ENCODE measurements around the gene ATXN2L. TPM values are rescaled to one million over a fixed set of nuclear protein-coding genes. Genes with fewer than 3 reads are reported as not detected.
A peak's percentile ranks its signal among the peaks of the same experiment; 100 is the strongest.

The ATXN2L gene
- total RNA-seq, 5 donors from 2014 or later (not counting 1 experiment from before 2014, with no cell fraction given): 273 to 345 (median 281) TPM

GRCh38 chr16:28844226-28844885 is 21.6 kb downstream of the ATXN2L start:
- peak overlapping the region in 1 of 2 donors; percentile 39 for H3K27ac Mint-ChIP-seq
- peaks cover 14 to 29% of the 10 kb centered on the region in 2 experiments for H3K4me1 ChIP-seq (ENCODE audit: control insufficient read depth in 1 of 2, extremely low read depth in 1 of 2, insufficient read depth in 2 of 2, low read length in 2 of 2)

GRCh38 chr16:28845293-28845692 is 22.5 kb downstream of the ATXN2L start:
- no peaks in the 10 kb centered on the region for H3K9me3 ChIP-seq
- Mint-ChIP-seq H3K9me3 (no peaks in the 10 kb centered on the region), H3K36me3 (peaks cover 10% of the 10 kb centered on the region), H3K27ac (peak overlapping the region; percentile 39 to 89), H3K4me3 (peak overlapping the region; percentile 93 to 95 (median 94)), H3K27me3 (no peaks in the 10 kb centered on the region), H3K4me1 (peaks cover 20 to 37% (median 30%) of the 10 kb centered on the region in 3 donors)
- peaks cover 12 to 32% of the 10 kb centered on the region in 2 donors for H3K36me3 ChIP-seq (ENCODE audit: control insufficient read depth in 2 of 2, extremely low read depth in 1 of 2, insufficient read depth in 1 of 2, low read length in 1 of 2)
- peak in 3 of 35 experiments; percentile 9 to 48 (median 16) for DNase-seq
- ATAC-seq (replicated peaks in 1 of 4): no peak
- POLR2A ChIA-PET: interaction anchor here in 1 of 2 donors (0.5 kb wide), 1 partner anchor 65 kb away, joined by 4 read pairs; no protein-coding TSS in a partner anchor
- H3K27ac ChIP-seq (ENCODE audit: low read length): peak overlapping the region; percentile 71
- 55% methylated on average over 9 of the region's 10 CpGs for WGBS (ENCODE audit: insufficient coverage)
- CTCF ChIA-PET: interaction anchor here in 1 of 2 donors (2.0 kb wide), 1 partner anchor 23 kb away, joined by 7 read pairs; the partner anchor contains the start of gene ATXN2L
- H3K4me1 ChIP-seq (ENCODE audit: control insufficient read depth in 1 of 2, extremely low read depth in 1 of 2, insufficient read depth in 2 of 2, low read length in 2 of 2): peaks cover 14 to 29% of the 10 kb centered on the region in 2 experiments
- no peaks in the 10 kb centered on the region for H3K27me3 ChIP-seq (replicated peaks in 1 of 2; ENCODE audit: control insufficient read depth in 2 of 2, extremely low read depth in 1 of 2, insufficient read depth in 2 of 2, low read length in 1 of 2)
- H3K4me3 ChIP-seq (ENCODE audit: control insufficient read depth in 1 of 2, extremely low read depth in 1 of 2, low read length in 1 of 2): peak overlapping the region; percentile 82 to 95

More at GRCh38 chr16:28844226-28844885, 21.6 kb downstream of the ATXN2L start:
- Histone ChIP-seq H3K27me3 (replicated peaks in 1 of 2; ENCODE audit: control insufficient read depth in 2 of 2, extremely low read depth in 1 of 2, insufficient read depth in 2 of 2, low read length in 1 of 2) (no peaks in the 10 kb centered on the region), H3K36me3 (ENCODE audit: control insufficient read depth in 2 of 2, extremely low read depth in 1 of 2, insufficient read depth in 1 of 2, low read length in 1 of 2) (peaks cover 12 to 32% of the 10 kb centered on the region in 2 donors), H3K4me3 (ENCODE audit: control insufficient read depth in 1 of 2, extremely low read depth in 1 of 2, low read length in 1 of 2) (no peak overlapping the region), H3K27ac (ENCODE audit: low read length) (no peak overlapping the region), H3K9me3 (no peaks in the 10 kb centered on the region)
- no peaks in the 10 kb centered on the region for H3K9me3 Mint-ChIP-seq
- no peak for DNase-seq
- H3K36me3 Mint-ChIP-seq: peaks cover 10% of the 10 kb centered on the region
- no peaks in the 10 kb centered on the region for H3K27me3 Mint-ChIP-seq
- ChIA-PET POLR2A (interaction anchor here in 1 of 2 donors (0.5 to 0.6 kb wide), 3 partner anchors 12 to 16 kb away, joined by 5 to 16 read pairs (median 6); no protein-coding TSS in a partner anchor), CTCF (no interaction called here)
- peaks cover 20 to 37% (median 30%) of the 10 kb centered on the region in 3 donors for H3K4me1 Mint-ChIP-seq
- WGBS (ENCODE audit: insufficient coverage): 95% methylated on average over 19 of the region's 19 CpGs
- no peak for ATAC-seq (replicated peaks in 1 of 4)
- peak overlapping the region; percentile 93 to 95 (median 94) for H3K4me3 Mint-ChIP-seq

- H3K4me1 ChIP-seq (ENCODE audit: control insufficient read depth in 1 of 2, extremely low read depth in 1 of 2, insufficient read depth in 2 of 2, low read length in 2 of 2): peaks cover 14 to 29% of the 10 kb centered on the region in 2 experiments
- peaks cover 20 to 37% (median 30%) of the 10 kb centered on the region in 3 donors for H3K4me1 Mint-ChIP-seq
- H3K9me3 Mint-ChIP-seq: no peaks in the 10 kb centered on the region
- no peak for ATAC-seq (replicated peaks in 1 of 4)
- ChIA-PET POLR2A (no interaction called here), CTCF (interaction anchor here in 1 of 2 donors (1.2 to 2.0 kb wide), 5 partner anchors 17 to 143 kb away, joined by 3 to 13 read pairs (median 7); partner anchors contain the start of genes ATXN2L and NFATC2IP)
- peaks cover 10% of the 10 kb centered on the region for H3K36me3 Mint-ChIP-seq
- WGBS (ENCODE audit: insufficient coverage): under 1% methylated on average over 16 of the region's 16 CpGs
- peaks cover 12 to 32% of the 10 kb centered on the region in 2 donors for H3K36me3 ChIP-seq (ENCODE audit: control insufficient read depth in 2 of 2, extremely low read depth in 1 of 2, insufficient read depth in 1 of 2, low read length in 1 of 2)
- H3K9me3 ChIP-seq: no peaks in the 10 kb centered on the region
- H3K4me3 ChIP-seq (ENCODE audit: control insufficient read depth in 1 of 2, extremely low read depth in 1 of 2, low read length in 1 of 2): peak overlapping the region; percentile 82 to 95
- no peak for DNase-seq
- H3K4me3 Mint-ChIP-seq: peak overlapping the region; percentile 93 to 95 (median 94)
- peak overlapping the region; percentile 89 to 96 for H3K27ac Mint-ChIP-seq
- H3K27ac ChIP-seq (ENCODE audit: low read length): peak overlapping the region; percentile 71
- no peaks in the 10 kb centered on the region for H3K27me3 Mint-ChIP-seq
- no peaks in the 10 kb centered on the region for H3K27me3 ChIP-seq (replicated peaks in 1 of 2; ENCODE audit: control insufficient read depth in 2 of 2, extremely low read depth in 1 of 2, insufficient read depth in 2 of 2, low read length in 1 of 2)
Observed at GRCh38 chr16:28845761-28846079, 22.9 kb downstream of the ATXN2L start.

- peak; percentile 94 to 98 (median 95) for ATAC-seq (replicated peaks in 1 of 4)
- peaks cover 10% of the 10 kb centered on the region for H3K36me3 Mint-ChIP-seq
Observed at GRCh38 chr16:28846080-28846932, 23.5 kb downstream of the ATXN2L start, which contains the start of gene TUFM. TSS of gene TUFM (minus strand) at chr16:28846348. CDS start at chr16:28846269, 79 bp downstream.

GRCh38 chr16:28846933-28847273 is 24.1 kb downstream of the ATXN2L start:
- no peaks in the 10 kb centered on the region for H3K9me3 ChIP-seq
- H3K27ac ChIP-seq (ENCODE audit: low read length): peak overlapping the region; percentile 71
- DNase-seq (no peak), ATAC-seq (replicated peaks in 1 of 4) (peak; percentile 1 to 2 (median 1))
- Mint-ChIP-seq H3K4me1 (peaks cover 20 to 37% (median 30%) of the 10 kb centered on the region in 3 donors), H3K27me3 (no peaks in the 10 kb centered on the region), H3K4me3 (peak overlapping the region; percentile 93 to 95 (median 94)), H3K27ac (peak overlapping the region; percentile 89 to 96), H3K9me3 (no peaks in the 10 kb centered on the region), H3K36me3 (peaks cover 10% of the 10 kb centered on the region)
- H3K36me3 ChIP-seq (ENCODE audit: control insufficient read depth in 2 of 2, extremely low read depth in 1 of 2, insufficient read depth in 1 of 2, low read length in 1 of 2): peaks cover 12 to 30% of the 10 kb centered on the region in 2 donors
- peaks cover 14 to 29% of the 10 kb centered on the region in 2 experiments for H3K4me1 ChIP-seq (ENCODE audit: control insufficient read depth in 1 of 2, extremely low read depth in 1 of 2, insufficient read depth in 2 of 2, low read length in 2 of 2)
- ChIA-PET POLR2A (interaction anchor here in 1 of 2 donors (0.7 kb wide), 1 partner anchor 25 kb away, joined by 3 read pairs; no protein-coding TSS in a partner anchor), CTCF (interaction anchor here (0.6 to 1.8 kb wide), 8 partner anchors 9 to 141 kb away, joined by 3 to 13 read pairs (median 6); partner anchors contain the start of genes ATXN2L (in 1 of the 2) and NFATC2IP (in 1 of the 2))
- H3K27me3 ChIP-seq (replicated peaks in 1 of 2; ENCODE audit: control insufficient read depth in 2 of 2, extremely low read depth in 1 of 2, insufficient read depth in 2 of 2, low read length in 1 of 2): no peaks in the 10 kb centered on the region
- peak overlapping the region; percentile 82 to 95 for H3K4me3 ChIP-seq (ENCODE audit: control insufficient read depth in 1 of 2, extremely low read depth in 1 of 2, low read length in 1 of 2)
- 18% methylated on average over 4 of the region's 5 CpGs for WGBS (ENCODE audit: insufficient coverage)

More at GRCh38 chr16:28846080-28846932, 23.5 kb downstream of the ATXN2L start, which contains the start of gene TUFM:
- Mint-ChIP-seq H3K4me3 (peak within 1 kb of the TSS; percentile 93 to 95 (median 94)), H3K9me3 (no peaks in the 10 kb centered on the region), H3K4me1 (peaks cover 20 to 37% (median 30%) of the 10 kb centered on the region in 3 donors), H3K27me3 (no peaks in the 10 kb centered on the region), H3K27ac (peak within 1 kb of the TSS; percentile 89 to 96)
- ChIA-PET CTCF (interaction anchor here in 1 of 2 donors (1.2 to 2.0 kb wide), 6 partner anchors 17 to 142 kb away, joined by 3 to 13 read pairs (median 8); partner anchors contain the start of genes ATXN2L and NFATC2IP), POLR2A (interaction anchor here in 1 of 2 donors (0.6 to 0.7 kb wide), 2 partner anchors 25 to 1531 kb away, joined by 3 to 19 read pairs; no protein-coding TSS in a partner anchor)
- H3K4me1 ChIP-seq (ENCODE audit: control insufficient read depth in 1 of 2, extremely low read depth in 1 of 2, insufficient read depth in 2 of 2, low read length in 2 of 2): peaks cover 14 to 29% of the 10 kb centered on the region in 2 experiments
- peak; percentile 94 to 99 (median 98) for DNase-seq
- H3K27ac ChIP-seq (ENCODE audit: low read length): peak within 1 kb of the TSS; percentile 71
- no peaks in the 10 kb centered on the region for H3K27me3 ChIP-seq (replicated peaks in 1 of 2; ENCODE audit: control insufficient read depth in 2 of 2, extremely low read depth in 1 of 2, insufficient read depth in 2 of 2, low read length in 1 of 2)
- peak within 1 kb of the TSS; percentile 82 to 95 for H3K4me3 ChIP-seq (ENCODE audit: control insufficient read depth in 1 of 2, extremely low read depth in 1 of 2, low read length in 1 of 2)
- peaks cover 12 to 32% of the 10 kb centered on the region in 2 donors for H3K36me3 ChIP-seq (ENCODE audit: control insufficient read depth in 2 of 2, extremely low read depth in 1 of 2, insufficient read depth in 1 of 2, low read length in 1 of 2)
- WGBS (ENCODE audit: insufficient coverage): under 1% methylated on average over 67 of the region's 73 CpGs
- no peaks in the 10 kb centered on the region for H3K9me3 ChIP-seq
